ENCODE measurements around the gene MIOS. TPM values are rescaled to one million over a fixed set of nuclear protein-coding genes. Genes with fewer than 3 reads are reported as not detected.

The MIOS gene
- total and polyA plus RNA-seq, 9 of the 15 experiments (the other 6 are each of a cell fraction or from before 2014, with no cell fraction given), result 7.8 to 47.8 (median 30.6) TPM

GRCh38 chr7:7576344-7576743 is 9.7 kb downstream of the MIOS start (continued):
- TF ChIP-seq RREB1 (CRISPR knock-in tag; IDR thresholded peaks at IDR 0.05) (no peak), MBD2 (IDR thresholded peaks at IDR 0.05; ENCODE audit: borderline replicate concordance, low read depth) (no peak), ZNF253 (CRISPR knock-in tag; conservative IDR thresholded peaks at IDR 0.05) (no peak), HNRNPL (IDR thresholded peaks at IDR 0.05; ENCODE audit: low read depth, low read length) (no peak)

- no peak overlapping the region for H3K27ac ChIP-seq (ENCODE audit: extremely low read depth, low read depth, low read length)
- intact Hi-C loops (cut with micrococcal nuclease) (no loop called here), in situ Hi-C loops (cut with MboI) (no loop called here)
- no peaks in the 10 kb centered on the region for H3K27me3 ChIP-seq (ENCODE audit: control insufficient read depth in 2 of 2, insufficient read depth in 2 of 2, low read length in 2 of 2)
- no peak overlapping the region for H3K4me2 ChIP-seq (ENCODE audit: insufficient read depth, low read length)
- ATAC-seq (peak; percentile 65), FAIRE-seq (no peak), DNase-seq (ENCODE audit: extremely low read depth in 1 of 4, low spot score in 3 of 4) (no peak)
- H3K4me1 ChIP-seq (replicated peaks in 1 of 2; ENCODE audit: control insufficient read depth in 2 of 2, insufficient read depth in 2 of 2, low read length in 2 of 2), result 0 out of 5 replicates have a peak, but pooled peaks cover 0 to 3% of the 10 kb centered on the region in 2 experiments
- ChIA-PET POLR2A (interaction anchor here (0.6 to 1.2 kb wide), 3 partner anchors 9 to 662 kb away, joined by 3 to 4 read pairs (median 3); no protein-coding TSS in a partner anchor), CTCF (ENCODE audit: low intra/inter-chr PET ratio) (no interaction called here)
- H3K4me3 ChIP-seq, result no peak overlapping the region
- H3K9me1 ChIP-seq (ENCODE audit: control insufficient read depth, insufficient read depth, low read length), result no peaks in the 10 kb centered on the region
- H3K36me3 ChIP-seq (ENCODE audit: control insufficient read depth, insufficient read depth, low read length), result peaks cover 43% of the 10 kb centered on the region
- H4K20me1 ChIP-seq (replicated peaks; ENCODE audit: control insufficient read depth, insufficient read depth, low read length), result no peaks in the 10 kb centered on the region
- TF ChIP-seq CREB1 (IDR thresholded peaks at IDR 0.05) (no peak), CREB1 (CRISPR knock-in tag; IDR thresholded peaks at IDR 0.05) (no peak), CHD2 (IDR thresholded peaks at IDR 0.05; ENCODE audit: low read depth, low read length) (no peak)
- H3K9me3 ChIP-seq (replicated peaks; ENCODE audit: control insufficient read depth, insufficient read depth, low read depth, low read length), result no peaks in the 10 kb centered on the region; the same call in 1 of the 2 replicates
- no TSS peak for BruUV-seq (replicated peaks)
- H2AFZ ChIP-seq (ENCODE audit: low read depth, low read length), result no peak overlapping the region
- peaks cover 15% of the 10 kb centered on the region; the same call in 1 of the 3 replicates for H3K79me2 ChIP-seq (ENCODE audit: control insufficient read depth, insufficient read depth, low read length)
- whole genome bisulfite sequencing (ENCODE audit: insufficient coverage, low coverage, missing lambda C conversion rate), result 41% methylated on average over 1 of the region's 1 CpG
- no peak overlapping the region for H3K9ac ChIP-seq (ENCODE audit: insufficient read depth in 1 of 2, low read depth in 2 of 2, low read length in 2 of 2)
These were observed 11.2 kb downstream of the MIOS start for GRCh38 chr7:7577888-7578287.

All from K562 (cell line).